ENCODE results near the gene ZYG11B. TPM values are rescaled to one million over a fixed set of nuclear protein-coding genes. Genes with fewer than 3 reads are reported as not detected.
"Not testable (repeated sequence)": the region's sequence is repeated elsewhere in the genome, so short reads cannot be mapped to it uniquely, and the experiment has no call there.

The ZYG11B gene
- total RNA-seq, 4 donors from 2014 or later: 13.9 to 27.8 (median 18.4) TPM

DNA sequence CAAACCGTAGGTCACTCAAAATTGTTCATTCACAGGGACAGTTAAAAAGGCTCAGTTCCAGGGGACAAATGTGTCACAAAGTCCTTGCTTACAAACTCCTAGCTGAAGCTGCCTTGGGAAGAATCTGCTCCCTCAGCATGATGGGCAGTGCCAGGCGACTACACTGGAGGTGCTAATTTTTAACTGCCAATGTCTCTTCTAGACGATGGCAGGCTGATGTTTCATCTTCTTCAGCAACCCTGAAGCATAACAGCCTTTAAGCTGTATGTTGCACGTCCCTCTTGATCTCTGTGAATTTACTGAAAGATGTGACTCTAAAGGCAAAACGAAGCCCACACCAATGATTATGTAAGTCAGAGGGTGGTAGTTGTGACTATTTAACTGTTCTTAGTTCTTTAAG lies 39.4 kb upstream of the ZYG11B start:
- no peaks in the 10 kb centered on the region for H3K9me3 ChIP-seq
- H3K36me3 ChIP-seq: peaks cover 0 to 65% (median 5%) of the 10 kb centered on the region in 3 donors
- no peak overlapping the region for H3K4me3 ChIP-seq
- 90 to 94% methylated on average over 5 of the region's 5 CpGs for WGBS, 2 donors
- H3K27me3 ChIP-seq: no peaks in the 10 kb centered on the region
- no peak overlapping the region for H3K27ac ChIP-seq
- intact Hi-C loops (cut with DNase I): loop anchor here (10.0 kb wide), 1 partner anchor 262 kb away; no protein-coding TSS in a partner anchor
- TF ChIP-seq, protein P1, sequence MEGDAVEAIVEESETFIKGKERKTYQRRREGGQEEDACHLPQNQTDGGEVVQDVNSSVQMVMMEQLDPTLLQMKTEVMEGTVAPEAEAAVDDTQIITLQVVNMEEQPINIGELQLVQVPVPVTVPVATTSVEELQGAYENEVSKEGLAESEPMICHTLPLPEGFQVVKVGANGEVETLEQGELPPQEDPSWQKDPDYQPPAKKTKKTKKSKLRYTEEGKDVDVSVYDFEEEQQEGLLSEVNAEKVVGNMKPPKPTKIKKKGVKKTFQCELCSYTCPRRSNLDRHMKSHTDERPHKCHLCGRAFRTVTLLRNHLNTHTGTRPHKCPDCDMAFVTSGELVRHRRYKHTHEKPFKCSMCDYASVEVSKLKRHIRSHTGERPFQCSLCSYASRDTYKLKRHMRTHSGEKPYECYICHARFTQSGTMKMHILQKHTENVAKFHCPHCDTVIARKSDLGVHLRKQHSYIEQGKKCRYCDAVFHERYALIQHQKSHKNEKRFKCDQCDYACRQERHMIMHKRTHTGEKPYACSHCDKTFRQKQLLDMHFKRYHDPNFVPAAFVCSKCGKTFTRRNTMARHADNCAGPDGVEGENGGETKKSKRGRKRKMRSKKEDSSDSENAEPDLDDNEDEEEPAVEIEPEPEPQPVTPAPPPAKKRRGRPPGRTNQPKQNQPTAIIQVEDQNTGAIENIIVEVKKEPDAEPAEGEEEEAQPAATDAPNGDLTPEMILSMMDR (IDR thresholded peaks at IDR 0.05): no peak
- no peak for TF ChIP-seq POLR2A (IDR thresholded peaks at IDR 0.05)
- no peak for DNase-seq
- H3K4me1 ChIP-seq: no peaks in the 10 kb centered on the region

- no peak for DNase-seq
- peaks cover 0 to 3% (median under 1%) of the 10 kb centered on the region in 3 donors for H3K4me1 ChIP-seq
- H3K36me3 ChIP-seq: peaks cover 0 to 63% (median 5%) of the 10 kb centered on the region in 3 donors
- H3K27me3 ChIP-seq: no peaks in the 10 kb centered on the region
- H3K4me3 ChIP-seq: no peak overlapping the region
- H3K27ac ChIP-seq: no peak overlapping the region
- H3K9me3 ChIP-seq: no peaks in the 10 kb centered on the region
- 83 to 93% methylated on average over 3 of the region's 3 CpGs for WGBS, 2 donors
- no peak for TF ChIP-seq POLR2A (IDR thresholded peaks at IDR 0.05)
- intact Hi-C loops (cut with DNase I): no loop called here
Measured at GRCh38 chr1:52691821-52692220, 34.4 kb upstream of the ZYG11B start.

DNA sequence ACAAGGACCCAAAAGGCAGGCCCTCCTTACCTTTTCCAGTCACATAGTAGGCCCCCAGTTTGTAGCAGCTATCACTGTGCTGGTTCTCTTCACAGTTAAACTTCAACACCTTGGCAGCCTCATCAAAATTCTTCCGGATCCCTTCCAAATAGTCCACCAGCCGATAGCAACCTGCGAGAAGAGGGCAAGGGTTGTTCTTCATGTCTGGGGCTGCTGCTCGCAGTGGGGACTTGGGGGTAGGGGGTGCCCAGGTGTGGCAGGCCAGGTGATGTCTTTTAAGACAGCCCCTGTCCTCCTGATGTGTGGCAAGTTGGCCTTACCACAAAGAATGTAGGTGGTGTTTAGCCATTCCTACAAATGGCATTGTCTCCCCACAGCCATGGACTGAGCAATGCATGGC lies 33.6 kb upstream of the ZYG11B start:
- no peaks in the 10 kb centered on the region for H3K27me3 ChIP-seq
- peaks cover 4 to 12% (median 6%) of the 10 kb centered on the region in 3 donors for H3K4me1 ChIP-seq
- H3K9me3 ChIP-seq: no peaks in the 10 kb centered on the region
- WGBS, 2 donors: 75 to 100% methylated on average over 1 to 4 of the region's 4 CpGs
- H3K27ac ChIP-seq: no peak overlapping the region
- TF ChIP-seq POLR2A (IDR thresholded peaks at IDR 0.05): no peak
- TF ChIP-seq, protein P1 (IDR thresholded peaks at IDR 0.05): no peak
- DNase-seq: no peak
- intact Hi-C loops (cut with DNase I): no loop called here
- H3K4me3 ChIP-seq: no peak overlapping the region
- H3K36me3 ChIP-seq: peaks cover 0 to 54% (median 1%) of the 10 kb centered on the region in 3 donors

GRCh38 chr1:52693351-52693750 lies 32.9 kb upstream of the ZYG11B start:
- intact Hi-C loops (cut with DNase I); DNase-seq; H3K27me3 ChIP-seq; H3K9me3 ChIP-seq; H3K4me3 ChIP-seq; H3K27ac ChIP-seq: not testable (repeated sequence)
- Histone ChIP-seq H3K36me3 (peaks cover 0 to 48% (median 0%) of the 10 kb centered on the region in 3 donors), H3K4me1 (peaks cover 4 to 14% (median 6%) of the 10 kb centered on the region in 3 donors)
- WGBS, 2 donors: 95 to 97% methylated on average over 10 of the region's 10 CpGs

GRCh38 chr1:52693843-52694242 lies 32.4 kb upstream of the ZYG11B start:
- H3K4me1 ChIP-seq: peaks cover 7 to 19% (median 10%) of the 10 kb centered on the region in 3 donors
- WGBS, 2 donors: 88 to 100% methylated on average over 1 of the region's 1 CpG
- H3K36me3 ChIP-seq: peaks cover 0 to 44% (median 0%) of the 10 kb centered on the region in 3 donors
- no peak overlapping the region for H3K4me3 ChIP-seq
- no peak for DNase-seq
- no peaks in the 10 kb centered on the region for H3K9me3 ChIP-seq
- no peak overlapping the region for H3K27ac ChIP-seq
- no peak for TF ChIP-seq POLR2A (IDR thresholded peaks at IDR 0.05)
- TF ChIP-seq, protein P1 (IDR thresholded peaks at IDR 0.05): no peak
- intact Hi-C loops (cut with DNase I): no loop called here
- no peaks in the 10 kb centered on the region for H3K27me3 ChIP-seq

DNA sequence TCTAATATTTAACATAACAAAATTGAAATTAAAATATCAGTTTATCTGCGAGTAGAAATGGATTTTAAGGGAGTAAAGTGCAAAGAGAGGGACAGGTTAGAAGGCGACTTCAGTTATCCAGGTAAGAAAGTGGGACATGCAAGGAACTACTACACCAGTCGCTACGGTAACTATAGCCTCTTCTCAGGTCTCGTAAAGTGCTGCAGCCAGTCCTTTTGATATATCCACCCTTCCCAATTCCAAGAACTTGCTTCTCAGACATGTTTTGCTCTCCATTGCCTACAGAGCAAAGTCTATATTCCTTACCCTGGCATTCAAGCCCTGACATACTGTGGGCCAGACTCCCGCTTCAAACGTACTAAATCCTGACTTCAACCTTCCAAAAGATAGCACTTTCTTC lies 30.6 kb upstream of the ZYG11B start:
- Histone ChIP-seq H3K9me3 (no peaks in the 10 kb centered on the region), H3K36me3 (peaks cover 0 to 27% (median 0%) of the 10 kb centered on the region in 3 donors), H3K4me3 (no peak overlapping the region), H3K27me3 (no peaks in the 10 kb centered on the region), H3K27ac (no peak overlapping the region), H3K4me1 (peaks cover 7 to 29% (median 12%) of the 10 kb centered on the region in 3 donors)
- WGBS, 2 donors: 93 to 94% methylated on average over 7 of the region's 7 CpGs
- intact Hi-C loops (cut with DNase I): no loop called here
- TF ChIP-seq POLR2A (IDR thresholded peaks at IDR 0.05): no peak
- TF ChIP-seq, protein P1 (IDR thresholded peaks at IDR 0.05): no peak
- DNase-seq: no peak

Data from esophagus squamous epithelium (tissue), 5 donors.